ENCODE measurements around the gene BMP6. TPM values are rescaled to one million over a fixed set of nuclear protein-coding genes. Genes with fewer than 3 reads are reported as not detected.

BMP6 gene
- total RNA-seq, 1 experiment from 2014 or later: 13.6 TPM

DNA sequence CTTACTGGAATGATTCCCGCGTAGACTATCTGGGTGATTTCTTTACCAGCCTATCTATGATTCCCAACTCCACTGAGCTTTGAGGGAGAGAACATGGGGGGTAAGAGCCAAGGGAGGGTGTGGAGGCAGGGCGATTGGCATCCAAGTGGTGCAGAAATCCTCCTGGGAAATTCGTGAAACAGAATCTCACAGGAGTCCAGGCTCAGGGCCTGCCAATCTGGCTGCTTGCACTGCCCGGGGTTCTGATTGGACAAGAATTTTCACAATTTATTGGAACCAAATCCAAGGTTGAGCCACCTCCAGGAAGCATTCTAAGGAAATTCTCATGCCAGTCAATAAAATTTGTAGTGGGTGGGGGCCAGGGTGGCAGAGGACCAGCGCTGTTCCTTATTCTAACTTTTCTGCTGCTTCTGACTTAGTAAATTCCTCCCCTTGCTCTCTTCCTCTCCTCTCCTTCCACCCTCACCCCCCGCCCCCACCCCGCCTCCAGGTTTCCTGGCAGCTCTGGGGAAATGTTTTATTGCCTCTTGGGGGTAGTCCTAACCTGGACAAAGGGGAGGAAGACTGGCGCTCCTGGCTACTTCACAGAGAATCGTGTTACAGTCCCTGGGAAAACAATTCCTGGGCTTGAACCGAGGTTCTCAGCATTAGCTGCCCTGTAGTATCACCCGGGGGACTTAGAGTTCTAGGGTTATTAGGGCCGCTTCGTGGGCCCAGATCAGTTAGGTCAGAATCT, 3.1 kb downstream of the BMP6 start:
- DNase-seq (ENCODE audit: low read depth, low spot score) (no peak), ATAC-seq (0 out of 2 replicates have a peak, but pooled peaks have one; percentile 10)
- H3K4me1 ChIP-seq (ENCODE audit: control insufficient read depth, insufficient read depth, low read length): peaks cover 37% of the 10 kb centered on the region
- H3K27ac ChIP-seq (ENCODE audit: low read length): peak overlapping the region; percentile 91
- TF ChIP-seq POLR2AphosphoS5 (IDR thresholded peaks at IDR 0.05; ENCODE audit: low read depth, low read length) (no peak), TCF7L2 (IDR thresholded peaks at IDR 0.05; ENCODE audit: low read depth, low read length) (no peak), SIN3A (IDR thresholded peaks at IDR 0.05; ENCODE audit: borderline replicate concordance, insufficient read depth, low read depth, low read length) (no peak)
- TF ChIP-seq, protein P1, sequence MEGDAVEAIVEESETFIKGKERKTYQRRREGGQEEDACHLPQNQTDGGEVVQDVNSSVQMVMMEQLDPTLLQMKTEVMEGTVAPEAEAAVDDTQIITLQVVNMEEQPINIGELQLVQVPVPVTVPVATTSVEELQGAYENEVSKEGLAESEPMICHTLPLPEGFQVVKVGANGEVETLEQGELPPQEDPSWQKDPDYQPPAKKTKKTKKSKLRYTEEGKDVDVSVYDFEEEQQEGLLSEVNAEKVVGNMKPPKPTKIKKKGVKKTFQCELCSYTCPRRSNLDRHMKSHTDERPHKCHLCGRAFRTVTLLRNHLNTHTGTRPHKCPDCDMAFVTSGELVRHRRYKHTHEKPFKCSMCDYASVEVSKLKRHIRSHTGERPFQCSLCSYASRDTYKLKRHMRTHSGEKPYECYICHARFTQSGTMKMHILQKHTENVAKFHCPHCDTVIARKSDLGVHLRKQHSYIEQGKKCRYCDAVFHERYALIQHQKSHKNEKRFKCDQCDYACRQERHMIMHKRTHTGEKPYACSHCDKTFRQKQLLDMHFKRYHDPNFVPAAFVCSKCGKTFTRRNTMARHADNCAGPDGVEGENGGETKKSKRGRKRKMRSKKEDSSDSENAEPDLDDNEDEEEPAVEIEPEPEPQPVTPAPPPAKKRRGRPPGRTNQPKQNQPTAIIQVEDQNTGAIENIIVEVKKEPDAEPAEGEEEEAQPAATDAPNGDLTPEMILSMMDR (IDR thresholded peaks at IDR 0.05): no peak
- TF ChIP-seq, protein P2, sequence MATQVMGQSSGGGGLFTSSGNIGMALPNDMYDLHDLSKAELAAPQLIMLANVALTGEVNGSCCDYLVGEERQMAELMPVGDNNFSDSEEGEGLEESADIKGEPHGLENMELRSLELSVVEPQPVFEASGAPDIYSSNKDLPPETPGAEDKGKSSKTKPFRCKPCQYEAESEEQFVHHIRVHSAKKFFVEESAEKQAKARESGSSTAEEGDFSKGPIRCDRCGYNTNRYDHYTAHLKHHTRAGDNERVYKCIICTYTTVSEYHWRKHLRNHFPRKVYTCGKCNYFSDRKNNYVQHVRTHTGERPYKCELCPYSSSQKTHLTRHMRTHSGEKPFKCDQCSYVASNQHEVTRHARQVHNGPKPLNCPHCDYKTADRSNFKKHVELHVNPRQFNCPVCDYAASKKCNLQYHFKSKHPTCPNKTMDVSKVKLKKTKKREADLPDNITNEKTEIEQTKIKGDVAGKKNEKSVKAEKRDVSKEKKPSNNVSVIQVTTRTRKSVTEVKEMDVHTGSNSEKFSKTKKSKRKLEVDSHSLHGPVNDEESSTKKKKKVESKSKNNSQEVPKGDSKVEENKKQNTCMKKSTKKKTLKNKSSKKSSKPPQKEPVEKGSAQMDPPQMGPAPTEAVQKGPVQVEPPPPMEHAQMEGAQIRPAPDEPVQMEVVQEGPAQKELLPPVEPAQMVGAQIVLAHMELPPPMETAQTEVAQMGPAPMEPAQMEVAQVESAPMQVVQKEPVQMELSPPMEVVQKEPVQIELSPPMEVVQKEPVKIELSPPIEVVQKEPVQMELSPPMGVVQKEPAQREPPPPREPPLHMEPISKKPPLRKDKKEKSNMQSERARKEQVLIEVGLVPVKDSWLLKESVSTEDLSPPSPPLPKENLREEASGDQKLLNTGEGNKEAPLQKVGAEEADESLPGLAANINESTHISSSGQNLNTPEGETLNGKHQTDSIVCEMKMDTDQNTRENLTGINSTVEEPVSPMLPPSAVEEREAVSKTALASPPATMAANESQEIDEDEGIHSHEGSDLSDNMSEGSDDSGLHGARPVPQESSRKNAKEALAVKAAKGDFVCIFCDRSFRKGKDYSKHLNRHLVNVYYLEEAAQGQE (IDR thresholded peaks at IDR 0.05; ENCODE audit: insufficient read depth in 1 of 2, low read depth in 2 of 2, low read length in 1 of 2): no peak
- intact Hi-C loops (cut with micrococcal nuclease; ENCODE audit: unreplicated experiment): loop anchor here (5.0 to 10.0 kb wide), 4 partner anchors 146 to 443 kb away; partner anchors contain the start of gene TXNDC5
- ChIA-PET CTCF (interaction anchor here (0.6 to 0.7 kb wide), 3 partner anchors 192 to 450 kb away, joined by 5 to 11 read pairs (median 8); no protein-coding TSS in a partner anchor), POLR2A (interaction anchor here (0.6 kb wide), 1 partner anchor 194 kb away, joined by 3 read pairs; no protein-coding TSS in a partner anchor)
- no peaks in the 10 kb centered on the region for H3K9me3 ChIP-seq (ENCODE audit: control insufficient read depth, insufficient read depth, low read depth, low read length)
- no peaks in the 10 kb centered on the region for H3K27me3 ChIP-seq (ENCODE audit: control insufficient read depth, insufficient read depth, low read length)
- no peaks in the 10 kb centered on the region; the same call in 1 of the 2 replicates for H3K36me3 ChIP-seq (ENCODE audit: control insufficient read depth, insufficient read depth, low read length)
- in situ Hi-C loops (cut with HindIII; ENCODE audit: low pct_unique_long_range_greater_than_20kb, low sequenced_read_pairs): no loop called here
- peak overlapping the region; percentile 61 to 85 for H3K4me3 ChIP-seq (ENCODE audit: low read depth in 2 of 2, low read length in 2 of 2)
- no TSS peak for BruUV-seq (replicated peaks)

DNA sequence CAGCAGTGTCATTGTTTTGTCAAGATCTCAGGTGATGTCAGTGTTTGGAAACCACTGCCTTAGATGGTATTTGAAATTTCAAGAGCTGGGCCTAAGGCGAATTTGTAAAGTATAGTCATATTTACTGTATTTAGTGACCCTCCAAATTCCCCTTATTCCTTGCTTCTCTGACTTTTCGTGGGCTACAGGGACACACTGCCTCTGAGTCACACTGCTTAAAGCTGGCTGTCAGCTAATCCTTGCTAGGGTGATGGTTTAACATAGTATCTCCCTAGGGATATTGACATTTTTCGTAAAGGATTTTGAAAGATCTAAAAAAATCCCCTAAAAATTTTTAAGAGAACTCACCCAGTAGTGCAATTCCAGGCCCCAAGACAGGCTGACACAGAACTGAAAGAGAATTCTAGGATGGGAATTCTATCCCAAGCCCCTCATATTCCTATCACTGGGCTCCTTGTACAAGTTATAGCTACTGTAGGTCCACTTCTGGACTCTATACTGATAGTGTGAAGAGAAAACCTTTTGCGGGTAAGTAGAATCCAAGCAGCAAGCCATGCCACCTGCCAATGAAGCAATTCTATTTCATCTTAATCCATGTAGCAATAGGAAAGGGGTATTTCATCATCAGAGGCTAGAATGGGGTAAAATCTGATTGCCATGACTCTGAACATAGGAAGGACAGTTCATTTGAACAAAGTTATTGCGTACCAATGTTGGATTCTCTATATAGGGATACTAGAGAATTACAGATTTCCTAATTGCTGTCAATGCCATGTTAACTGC, 4.3 kb downstream of the BMP6 start:
- H3K27ac ChIP-seq (ENCODE audit: low read length): peak overlapping the region; percentile 91
- H3K4me1 ChIP-seq (ENCODE audit: control insufficient read depth, insufficient read depth, low read length): peaks cover 37% of the 10 kb centered on the region
- DNase-seq (ENCODE audit: low read depth, low spot score) (no peak), ATAC-seq (no peak)
- TF ChIP-seq SIN3A (IDR thresholded peaks at IDR 0.05; ENCODE audit: borderline replicate concordance, insufficient read depth, low read depth, low read length) (no peak), POLR2AphosphoS5 (IDR thresholded peaks at IDR 0.05; ENCODE audit: low read depth, low read length) (no peak), TCF7L2 (IDR thresholded peaks at IDR 0.05; ENCODE audit: low read depth, low read length) (no peak)
- TF ChIP-seq, protein P2 (IDR thresholded peaks at IDR 0.05; ENCODE audit: insufficient read depth in 1 of 2, low read depth in 2 of 2, low read length in 1 of 2): no peak
- TF ChIP-seq, protein P1 (IDR thresholded peaks at IDR 0.05): no peak
- intact Hi-C loops (cut with micrococcal nuclease; ENCODE audit: unreplicated experiment) (no loop called here), in situ Hi-C loops (cut with HindIII; ENCODE audit: low pct_unique_long_range_greater_than_20kb, low sequenced_read_pairs) (no loop called here)
- H3K36me3 ChIP-seq (ENCODE audit: control insufficient read depth, insufficient read depth, low read length): no peaks in the 10 kb centered on the region; the same call in 1 of the 2 replicates
- H3K9me3 ChIP-seq (ENCODE audit: control insufficient read depth, insufficient read depth, low read depth, low read length): no peaks in the 10 kb centered on the region
- H3K4me3 ChIP-seq (ENCODE audit: low read depth in 2 of 2, low read length in 2 of 2): peak overlapping the region; percentile 2 to 85; a peak in 2 of 4 replicates
- ChIA-PET POLR2A (no interaction called here), CTCF (no interaction called here)
- no TSS peak for BruUV-seq (replicated peaks)
- no peaks in the 10 kb centered on the region for H3K27me3 ChIP-seq (ENCODE audit: control insufficient read depth, insufficient read depth, low read length)
